Occipital lobe (tissue), 2 donors: Measurements from ENCODE around the gene KLRB1. TPM values are rescaled to one million over a fixed set of nuclear protein-coding genes. Genes with fewer than 3 reads are reported as not detected.
"Not testable (repeated sequence)": the region's sequence is repeated elsewhere in the genome, so short reads cannot be mapped to it uniquely, and the experiment has no call there.

Experiments
- DNase-seq: peaks from one replicate; lab custom pipeline; 2025; lab: John Stamatoyannopoulos, UW
- total RNA-seq: library from RNA; depleted of rRNA; stranded (reverse); fragments of >200 nt; gene quantifications from one replicate; pipeline ENCODE4 v1.2.3, GENCODE V29; 2014

The KLRB1 gene
- total RNA-seq = not detected

DNA sequence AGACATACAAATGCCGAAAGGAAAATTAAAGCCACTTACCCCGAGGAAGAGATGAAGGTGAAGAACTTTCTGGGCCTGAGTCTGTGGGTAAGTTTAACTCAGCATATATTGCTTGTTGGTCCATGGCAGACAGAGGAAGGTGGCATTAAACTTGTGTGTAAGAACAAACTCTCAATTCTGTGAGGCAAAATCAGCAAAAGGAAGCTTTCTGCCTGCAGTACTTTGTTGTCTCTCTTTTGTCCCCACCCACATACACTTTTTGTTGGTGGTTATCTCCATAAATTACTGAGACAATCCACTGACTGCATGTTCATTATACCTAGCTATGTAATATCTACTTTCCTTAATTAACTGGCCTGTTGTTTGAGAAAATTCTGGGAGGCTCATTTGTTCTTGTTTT lies at the start of gene KLRB1:
TSS of gene KLRB1 (minus strand) at position 201 of the 400 bp plus-strand sequence. CDS start at position 124, 77 bp downstream.
- DNase-seq = no peak

DNA sequence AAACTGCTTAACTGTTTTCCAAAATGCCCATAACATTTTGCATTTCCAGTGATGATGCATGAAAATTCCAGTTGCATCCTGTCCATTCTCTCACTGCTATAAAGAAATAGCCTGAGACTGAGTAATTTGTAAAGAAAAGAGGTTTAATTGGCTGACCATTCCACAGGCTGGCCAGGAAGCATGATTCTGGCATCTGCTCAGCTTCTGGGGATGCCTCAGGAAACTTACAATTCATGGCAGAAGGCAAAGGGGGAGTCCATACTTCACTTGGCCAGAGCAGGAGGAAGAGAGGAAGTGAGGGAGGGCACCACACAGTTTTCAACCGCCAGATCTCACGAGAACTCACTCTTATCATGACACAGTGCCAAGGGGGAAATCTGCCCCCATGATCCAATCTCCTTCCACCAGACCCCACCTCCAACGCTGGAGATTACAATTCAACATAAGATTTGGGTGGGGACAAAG lies 43.6 kb upstream of the KLRB1 start:
- DNase-seq = no peak

DNA sequence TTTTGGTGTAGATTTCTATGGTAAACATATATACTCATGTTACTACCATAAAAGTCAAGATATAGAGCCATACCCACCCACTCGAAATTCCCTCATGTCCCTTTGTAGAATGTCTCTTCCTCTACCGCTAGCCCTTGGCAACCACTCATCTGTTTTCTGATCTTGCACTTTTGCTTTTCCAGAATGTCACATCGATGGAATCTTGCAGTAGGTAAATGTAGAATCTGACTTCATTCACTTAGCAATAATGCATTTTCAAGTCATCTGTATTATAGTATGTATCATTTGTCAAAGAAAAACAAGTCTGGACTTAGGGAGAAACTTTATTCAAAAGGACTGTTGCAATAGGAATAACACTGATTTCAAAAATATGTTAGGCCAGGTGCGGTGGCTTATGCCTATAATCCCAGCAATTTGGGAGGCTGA lies 42.4 kb upstream of the KLRB1 start:
- DNase-seq = no peak

DNA sequence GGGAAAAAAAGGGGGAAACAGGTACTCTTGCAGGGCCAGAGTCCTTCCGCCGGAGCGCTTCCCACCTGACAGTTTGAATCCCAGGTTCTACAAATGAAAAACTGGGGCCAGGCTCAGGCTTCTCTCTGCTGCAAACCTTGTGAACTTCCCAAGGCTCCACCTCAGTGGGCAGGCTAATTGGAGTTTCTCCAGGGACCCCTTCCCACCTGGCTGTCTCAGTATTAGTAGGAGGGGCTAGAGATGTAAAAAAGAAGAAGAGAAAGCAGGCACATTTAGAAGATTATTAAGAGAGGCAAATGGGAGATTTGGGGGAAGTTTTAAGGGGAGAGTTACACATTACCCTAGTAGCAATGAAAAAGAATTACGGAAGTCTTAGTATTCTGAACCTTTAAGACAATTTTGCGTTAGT lies 41.8 kb upstream of the KLRB1 start:
- no peak for DNase-seq

DNA sequence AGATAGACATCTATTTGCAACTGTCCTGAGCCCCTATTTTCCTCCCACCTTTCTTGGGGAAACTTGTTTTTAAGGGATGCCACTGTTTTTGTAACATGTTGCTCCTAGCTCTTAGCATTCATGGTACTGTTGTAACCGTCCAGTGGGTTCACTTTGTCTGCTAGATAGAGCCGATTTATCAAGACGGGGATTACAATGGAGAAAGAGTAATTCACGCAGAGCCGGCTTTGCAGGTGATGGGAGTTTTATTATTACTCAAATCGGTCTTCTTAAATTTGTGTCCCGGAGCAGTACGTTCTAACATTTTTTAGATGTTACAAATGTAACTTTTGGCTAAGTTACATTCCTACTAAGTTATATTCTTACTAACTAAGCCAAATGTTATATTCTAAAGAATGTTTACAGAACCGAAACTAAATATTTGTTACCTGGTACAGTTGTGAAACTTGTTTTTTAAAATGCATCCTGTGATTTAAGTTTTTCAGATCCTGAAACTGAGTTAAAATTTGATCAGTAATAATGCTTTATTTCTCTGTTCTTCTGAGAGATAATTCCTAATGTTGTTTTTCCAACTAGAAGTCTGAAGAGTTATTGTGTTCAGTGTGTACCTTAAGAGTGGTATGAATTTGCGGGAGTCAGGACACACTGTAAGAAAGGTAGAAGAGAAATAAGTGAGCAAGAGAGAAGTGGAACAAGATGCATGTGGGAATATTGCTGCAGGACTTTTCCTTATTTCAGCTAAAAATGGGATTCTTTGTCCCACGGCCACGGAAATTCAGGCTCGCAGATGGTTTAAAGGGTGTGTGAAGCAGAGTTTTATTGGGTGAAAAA lies 41.2 kb upstream of the KLRB1 start:
- no peak for DNase-seq

DNA sequence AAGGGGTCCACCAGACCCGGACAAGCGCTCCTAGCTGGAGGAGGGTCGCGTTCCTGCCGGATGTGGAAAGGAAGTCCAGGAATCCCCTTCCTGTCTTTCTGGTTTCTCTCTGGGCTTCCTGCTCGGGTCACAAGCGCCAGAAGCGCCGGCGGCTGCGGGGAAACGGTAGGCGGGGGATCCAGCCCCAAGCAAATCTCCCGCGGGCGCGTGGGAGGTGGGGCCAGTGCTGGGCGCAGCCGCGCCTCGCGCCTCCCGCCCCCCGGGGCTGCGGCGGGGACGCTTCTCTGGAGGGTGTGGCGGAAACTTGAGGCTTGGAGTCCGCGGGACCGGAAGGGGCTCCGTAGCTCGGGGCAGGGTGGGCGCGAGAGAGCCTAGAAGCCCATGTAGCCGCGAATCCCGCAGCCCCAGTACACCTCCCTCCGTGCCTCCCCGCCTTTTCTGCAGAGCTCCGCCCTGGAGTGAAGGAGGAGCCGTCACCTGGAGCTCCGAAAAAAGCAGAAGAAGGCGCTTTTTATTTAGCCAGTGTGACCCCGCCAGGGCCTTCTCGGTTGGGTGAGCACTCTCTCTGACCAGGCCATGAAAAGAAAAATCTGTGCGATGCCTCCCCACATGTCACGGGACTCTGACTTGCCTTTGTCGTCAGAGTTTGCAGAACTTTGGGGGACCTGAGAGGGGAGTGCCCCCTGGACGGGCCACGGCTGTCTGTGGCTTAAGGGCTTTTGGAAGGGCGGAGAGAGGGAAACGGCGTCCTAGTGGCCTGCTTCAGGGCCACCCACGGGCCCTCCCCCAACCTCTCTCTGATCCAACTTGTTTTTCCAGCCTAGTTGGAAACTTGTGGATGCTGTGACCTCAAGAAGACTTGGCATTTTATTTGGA lies 40.3 kb upstream of the KLRB1 start:
- DNase-seq = peak; percentile 63

DNA sequence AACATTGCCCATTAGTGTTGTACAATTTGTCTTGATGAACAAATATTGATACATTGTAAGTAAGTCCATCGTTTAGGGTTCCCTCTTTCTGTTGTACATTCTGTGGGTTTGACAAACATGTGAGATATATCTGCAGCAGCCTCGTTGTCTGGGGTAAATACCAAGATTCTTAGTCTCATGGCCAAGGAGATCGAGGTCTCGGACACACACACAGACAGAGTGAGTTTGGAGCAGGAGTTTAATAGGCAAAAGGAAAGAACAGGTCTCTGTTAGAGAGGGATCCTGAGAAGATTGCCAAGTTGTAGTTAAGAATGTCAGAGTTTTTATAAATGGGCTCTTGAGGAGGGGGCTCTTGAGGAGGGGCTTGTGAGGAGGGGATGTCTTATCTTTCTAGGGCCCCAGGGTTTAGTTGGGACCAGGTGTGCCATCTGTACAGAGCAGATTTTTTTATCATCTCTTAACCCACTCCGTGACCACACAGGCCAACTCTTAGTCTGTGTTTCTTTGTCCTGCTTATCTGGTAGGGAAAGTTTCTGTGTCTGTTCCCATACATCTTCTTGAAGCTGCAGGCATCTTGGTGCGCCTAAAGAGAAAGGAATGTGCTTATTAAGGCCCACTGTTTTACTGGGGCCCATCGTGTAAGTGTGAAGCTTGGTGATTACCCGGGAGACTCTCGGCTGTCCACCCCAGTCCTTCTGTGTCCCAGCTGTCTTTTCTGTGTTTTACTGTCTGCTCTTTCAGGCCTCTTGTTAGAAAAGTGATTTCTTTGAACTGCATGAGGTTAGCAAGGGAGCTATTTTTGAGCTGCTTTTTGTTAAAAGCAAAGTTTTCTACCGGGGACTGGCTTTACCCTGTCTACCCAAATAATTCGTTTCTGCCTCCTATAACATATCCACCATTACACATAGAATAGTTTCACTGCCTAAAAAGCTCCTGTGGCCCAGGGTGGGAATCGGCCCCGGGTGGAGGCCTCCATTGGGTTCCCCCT lies 39.4 kb upstream of the KLRB1 start:
- no peak for DNase-seq

DNA sequence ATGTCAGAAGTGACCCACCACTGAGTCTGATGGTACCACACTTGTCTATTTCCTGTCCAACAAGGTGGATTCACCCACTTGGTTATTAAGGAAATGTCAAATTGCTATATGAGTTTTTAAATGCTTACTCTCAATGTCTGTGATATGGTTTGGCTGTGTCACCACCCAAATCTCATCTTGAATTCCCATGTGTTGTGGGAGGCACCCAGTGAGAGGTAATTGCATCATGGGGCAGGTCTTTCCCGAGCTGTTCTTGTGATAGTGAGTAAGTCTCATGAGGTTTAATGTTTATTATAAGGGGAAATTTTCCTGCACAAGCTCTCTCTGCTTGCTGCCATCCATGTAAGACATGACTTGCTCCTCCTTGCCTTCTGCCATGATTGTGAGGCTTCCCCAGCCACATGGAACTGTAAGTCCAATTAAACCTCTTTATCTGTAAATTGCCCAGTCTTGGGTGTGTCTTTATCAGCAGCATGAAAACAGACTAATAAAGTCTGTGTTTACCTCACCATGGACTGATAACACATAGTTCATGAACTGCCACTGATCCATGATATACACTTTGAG lies 37.4 kb upstream of the KLRB1 start:
- not testable (repeated sequence) for DNase-seq

DNA sequence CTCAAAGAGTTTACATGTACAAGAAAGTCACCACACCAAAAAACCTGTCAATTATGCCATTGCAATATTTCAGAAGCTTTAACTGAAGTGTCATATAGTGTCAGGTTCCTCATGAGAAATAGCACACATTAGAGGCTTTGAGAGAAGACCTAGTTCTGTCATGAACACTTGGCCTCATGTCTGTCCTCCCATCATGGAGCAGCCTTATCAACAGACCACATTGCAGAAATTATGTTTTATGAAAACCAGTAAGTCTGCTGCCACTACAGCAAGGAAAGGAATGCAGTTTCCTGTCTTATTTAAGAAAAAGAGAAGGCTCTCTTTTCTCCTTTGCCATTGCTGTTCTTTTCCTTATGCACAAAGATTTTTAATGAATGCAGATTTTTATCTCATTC lies 35.5 kb upstream of the KLRB1 start:
- DNase-seq = no peak

DNA sequence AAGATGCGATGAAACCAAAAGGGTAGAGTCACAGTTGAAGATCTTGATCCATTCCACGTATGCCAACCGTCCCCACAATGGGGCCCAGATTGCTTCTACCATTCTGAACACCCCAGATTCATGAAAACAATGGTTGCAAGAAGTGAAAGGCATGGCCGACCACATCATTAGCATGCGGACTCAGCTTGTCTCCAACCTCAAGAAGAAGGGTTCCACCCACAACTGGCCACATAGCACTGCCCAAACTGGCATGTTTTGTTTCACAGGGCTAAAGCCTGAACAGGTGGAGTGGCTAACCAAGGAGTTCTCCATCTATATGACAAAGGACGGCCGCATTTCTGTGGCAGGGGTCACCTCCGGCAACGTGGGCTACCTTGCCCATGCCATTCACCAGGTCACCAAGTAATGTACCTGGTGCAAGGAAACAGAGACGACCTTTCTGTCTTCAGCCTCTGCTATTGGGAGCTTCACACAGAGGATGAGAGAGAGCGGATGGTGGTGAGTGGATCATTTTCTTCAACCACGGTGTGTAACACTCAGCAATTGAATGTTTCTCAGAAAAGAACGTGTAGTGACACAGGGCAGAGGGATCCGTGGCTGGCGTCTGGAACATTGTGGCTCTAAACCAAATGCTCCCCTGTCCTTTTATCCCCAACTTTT lies 35.0 kb upstream of the KLRB1 start:
- DNase-seq = no peak

DNA sequence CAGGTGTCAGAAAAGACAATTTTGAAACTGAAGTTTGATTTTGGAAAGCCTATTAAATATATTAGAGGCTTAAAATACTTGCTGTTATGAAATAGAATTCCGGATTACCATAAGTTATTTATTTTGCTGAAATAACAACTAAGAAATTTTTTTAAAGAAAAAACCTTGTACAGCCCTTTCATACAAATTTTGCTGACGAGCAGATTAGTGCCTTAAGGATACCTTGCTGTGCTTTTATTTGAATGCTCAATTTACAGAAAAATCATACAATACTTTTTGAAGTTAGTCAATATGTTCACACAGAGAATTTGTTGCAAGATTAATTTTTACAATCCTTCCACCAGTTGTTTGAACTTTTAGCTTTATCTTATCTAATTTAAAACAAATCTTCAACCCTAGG lies 32.3 kb upstream of the KLRB1 start:
- DNase-seq = no peak

DNA sequence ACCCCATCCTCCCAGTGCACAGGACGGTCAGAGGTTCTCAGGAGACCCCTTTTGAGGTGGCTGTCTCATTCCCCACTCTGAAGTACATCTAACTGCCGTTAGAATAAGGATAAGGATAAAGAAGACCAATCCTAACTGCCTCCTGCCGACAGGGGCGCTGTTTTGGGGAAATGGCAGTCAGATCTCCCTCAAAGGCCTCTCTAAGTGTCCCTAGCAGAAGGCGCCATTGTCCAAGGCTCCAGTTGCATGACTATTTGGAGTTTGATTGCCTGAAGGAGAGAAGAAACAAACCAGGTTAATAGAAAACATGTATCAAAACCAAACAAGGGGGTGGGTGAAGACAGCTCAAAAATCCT lies 29.1 kb upstream of the KLRB1 start:
- DNase-seq = no peak

DNA sequence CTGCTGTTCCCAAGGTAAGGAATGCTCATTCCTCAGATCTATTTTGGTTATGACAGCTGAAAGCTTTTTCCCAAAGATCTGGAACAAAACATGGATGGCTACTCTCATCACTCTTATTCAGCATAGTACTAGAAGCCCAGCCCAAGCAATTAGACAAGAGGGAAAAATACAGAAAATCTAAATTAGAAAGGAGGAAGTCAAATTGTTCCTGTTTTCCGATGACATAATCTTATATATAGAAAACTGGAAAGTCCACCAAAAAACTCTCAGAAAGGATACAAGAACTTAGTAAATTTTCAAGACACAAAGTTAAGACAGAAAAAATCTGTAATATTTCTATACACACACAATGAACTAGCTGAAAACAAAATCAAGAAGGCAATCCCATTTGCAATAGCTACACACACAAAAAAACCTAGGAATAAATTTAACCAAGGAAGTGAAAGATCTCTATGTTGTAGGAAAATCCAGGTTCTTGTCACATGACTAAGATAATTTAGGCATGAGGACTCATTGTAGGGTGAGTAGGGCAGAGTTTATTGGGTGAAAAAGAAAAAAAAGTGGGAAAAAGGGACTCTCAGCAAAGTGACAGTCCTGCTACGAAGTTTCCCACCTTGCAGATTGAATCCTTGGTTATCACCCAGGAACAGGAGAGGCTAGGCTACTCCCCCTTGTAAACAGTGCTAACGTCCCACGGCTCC lies 28.6 kb upstream of the KLRB1 start:
- DNase-seq = no peak

DNA sequence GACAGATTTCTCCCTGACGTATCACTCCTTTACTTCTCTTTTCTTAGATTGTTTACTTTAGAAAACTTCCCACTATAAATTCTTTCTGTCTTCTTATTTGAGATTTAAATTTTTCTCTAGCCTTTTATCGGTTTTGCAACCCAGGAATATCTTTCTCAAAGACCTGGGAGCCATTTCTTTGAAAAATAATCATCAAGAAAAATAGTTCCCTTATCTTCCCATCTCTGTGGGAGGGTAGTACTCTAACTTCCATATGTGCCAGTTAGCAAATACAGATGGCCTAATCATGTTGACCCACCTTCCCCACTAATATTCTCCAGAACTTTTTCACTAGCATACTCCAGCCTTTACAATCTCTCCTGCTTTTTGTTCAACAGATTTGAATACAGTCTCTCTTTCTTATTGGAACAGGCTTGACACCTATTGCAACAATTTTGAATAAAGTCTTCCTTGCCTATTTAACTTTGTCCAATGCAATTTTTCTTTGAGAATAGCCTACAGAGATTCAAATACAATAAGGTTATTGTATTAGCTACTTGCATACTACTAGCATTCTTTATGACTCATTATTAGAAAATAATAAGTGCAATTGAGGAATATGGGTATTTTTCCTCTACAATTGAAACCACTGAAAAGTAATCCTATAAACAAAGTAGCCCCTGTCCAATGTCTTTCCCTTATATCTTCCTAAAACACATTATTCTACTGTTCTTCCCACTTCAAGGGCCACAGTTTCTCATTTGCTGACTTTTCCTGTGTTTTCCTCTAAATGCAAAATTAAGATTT lies 27.4 kb upstream of the KLRB1 start:
- DNase-seq = no peak

DNA sequence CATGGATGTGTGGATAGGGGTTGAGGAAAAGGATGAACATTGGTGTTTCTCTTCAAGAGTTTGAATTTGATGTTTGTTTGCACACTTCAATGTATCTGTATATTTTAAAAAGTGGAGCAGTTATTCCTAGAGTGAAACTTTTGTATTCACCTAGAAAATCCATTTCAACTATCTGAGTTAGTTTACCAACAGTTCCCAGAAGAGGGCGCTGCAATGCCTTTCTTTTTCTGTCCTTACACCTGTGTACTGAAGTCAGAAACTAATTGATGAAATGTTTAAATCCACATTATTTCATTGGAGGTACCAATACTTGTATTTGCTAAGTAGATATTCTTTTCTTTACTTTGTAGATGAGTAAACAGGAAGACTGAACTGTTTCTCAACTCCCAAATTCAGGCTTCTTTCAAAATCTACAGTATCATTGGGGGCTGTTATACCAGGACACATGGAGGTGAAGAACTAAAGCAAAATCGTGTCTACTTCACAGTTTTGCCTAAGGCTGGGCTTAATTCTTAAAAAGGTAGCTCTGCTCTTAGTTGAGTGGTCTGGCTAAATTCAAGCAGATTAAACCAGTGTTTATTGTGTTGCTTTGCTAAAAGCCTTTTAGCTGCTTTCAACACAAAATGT lies 26.6 kb upstream of the KLRB1 start:
- DNase-seq = no peak

DNA sequence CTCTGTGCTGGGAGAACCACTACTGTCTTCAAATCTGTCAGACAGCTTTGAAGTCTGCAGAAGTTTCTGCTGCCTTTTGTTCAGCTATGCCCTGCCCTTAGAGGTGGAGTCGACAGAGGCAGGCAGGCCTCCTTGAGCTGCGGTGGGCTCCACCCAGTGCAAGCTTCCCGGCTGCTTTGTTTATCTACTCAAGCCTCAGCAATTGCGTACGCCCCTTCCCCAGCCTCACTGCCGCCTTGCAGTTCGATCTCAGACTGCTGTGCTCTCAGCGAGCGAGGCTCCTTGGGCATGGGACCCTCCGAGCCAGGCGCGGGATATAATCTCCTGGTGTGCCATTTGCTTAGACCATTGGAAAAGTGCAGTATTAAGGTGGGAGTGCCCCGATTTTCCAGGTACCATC lies 25.1 kb upstream of the KLRB1 start:
- no peak for DNase-seq

DNA sequence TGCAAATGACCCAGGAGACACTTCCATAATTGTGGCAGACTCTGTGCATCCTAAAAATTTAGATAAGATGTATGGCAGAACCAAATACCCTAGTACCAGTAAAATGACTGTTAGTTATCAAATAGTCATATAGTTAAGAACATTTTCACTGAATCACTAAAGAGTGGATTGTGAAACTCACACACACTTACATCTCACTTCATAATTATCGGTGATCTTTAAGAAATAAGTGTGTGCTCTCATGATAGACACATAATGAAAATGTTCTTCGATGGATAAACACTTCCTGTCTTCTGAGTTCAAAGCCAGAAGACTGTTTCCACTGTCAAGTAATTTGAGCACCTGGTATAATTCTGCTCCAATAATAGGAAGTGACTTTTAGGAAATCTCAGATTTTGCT lies 19.1 kb upstream of the KLRB1 start:
- DNase-seq = no peak

DNA sequence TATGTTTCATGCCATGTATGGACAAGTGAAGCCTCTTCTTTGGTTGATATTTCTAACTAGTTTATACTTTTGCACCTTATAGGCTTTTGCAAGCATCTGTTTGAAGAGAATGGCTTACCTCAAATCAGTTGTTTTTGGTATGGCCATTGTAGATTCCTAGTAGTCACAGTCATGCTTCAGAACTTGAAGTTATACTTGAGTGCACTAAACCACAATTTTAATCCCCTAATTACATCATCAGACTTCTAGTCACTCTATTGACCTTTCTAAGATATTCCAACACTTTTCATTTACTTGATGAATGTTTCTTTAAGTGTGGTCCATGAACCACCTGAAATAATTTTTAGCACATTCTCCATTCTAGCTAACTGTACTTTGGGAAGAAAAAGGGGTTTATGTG lies 18.6 kb upstream of the KLRB1 start:
- DNase-seq = no peak

DNA sequence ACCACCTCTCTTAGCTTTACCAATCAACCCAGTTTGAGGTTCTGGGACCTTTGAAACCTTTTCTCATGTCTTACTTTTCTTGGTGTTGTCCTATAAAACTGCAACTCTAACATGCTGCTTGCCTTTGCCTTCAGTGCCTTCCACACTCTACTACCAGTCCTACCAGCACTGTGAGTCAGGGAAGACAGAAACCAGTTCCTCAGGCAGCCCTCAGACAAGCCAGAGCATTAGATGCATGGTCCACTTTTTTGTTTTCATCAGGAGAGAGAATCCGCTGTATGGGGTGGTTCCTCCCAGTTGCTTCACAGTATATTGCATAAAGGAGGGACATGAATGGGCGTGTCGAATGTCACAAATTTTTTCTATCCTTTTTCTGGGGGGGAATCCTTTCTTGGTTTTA lies 17.3 kb upstream of the KLRB1 start:
- no peak for DNase-seq
